Stimulated activated CD4-positive, alpha-beta T cell treated with anti-CD3 and anti-CD28 coated beads, Interleukin-2, amount 100 ng/mL, for 4 hours (primary cell): Measurements from ENCODE around the gene GDNF.

Experiments used
- DNase-seq: peaks from one replicate; pipeline ENCODE4 v3.0.0-alpha.2; 2020; ENCODE audit warnings: low read depth

The GDNF gene

GRCh38 chr5:37777432-37778130 lies 62.3 kb downstream of the GDNF start:
- no peak for DNase-seq

- DNase-seq, result no peak
Measured at GRCh38 chr5:37776826-37777225, 63.0 kb downstream of the GDNF start.

GRCh38 chr5:37774912-37775483 lies 64.8 kb downstream of the GDNF start:
- DNase-seq, result no peak

- no peak for DNase-seq
Measured at GRCh38 chr5:37773809-37774208, 66.0 kb downstream of the GDNF start.

- DNase-seq, result no peak
Measured at GRCh38 chr5:37772255-37772654, 67.6 kb downstream of the GDNF start.

GRCh38 chr5:37771731-37772130 lies 68.1 kb downstream of the GDNF start:
- no peak for DNase-seq

GRCh38 chr5:37771203-37771611 lies 68.6 kb downstream of the GDNF start:
- DNase-seq, result no peak

- no peak for DNase-seq
Measured at GRCh38 chr5:37770786-37771185, 69.1 kb downstream of the GDNF start.

GRCh38 chr5:37769840-37770239 lies 70.0 kb downstream of the GDNF start:
- no peak for DNase-seq

- DNase-seq, result no peak
Measured at GRCh38 chr5:37769108-37769507, 70.7 kb downstream of the GDNF start.

- DNase-seq, result no peak
Measured at GRCh38 chr5:37768371-37768770, 71.5 kb downstream of the GDNF start.

- no peak for DNase-seq
Measured at GRCh38 chr5:37767961-37768360, 71.9 kb downstream of the GDNF start.

- DNase-seq, result no peak
Measured at GRCh38 chr5:37767251-37767650, 72.6 kb downstream of the GDNF start.
